ENCODE results near the gene C2orf72. TPM values are rescaled to one million over a fixed set of nuclear protein-coding genes. Genes with fewer than 3 reads are reported as not detected.

C2orf72 gene
- total and polyA plus RNA-seq, 2 donors (not counting 3 experiments of a cell fraction or from before 2014, with no cell fraction given), result 0.01 to 0.11 TPM

GRCh38 chr2:231094736-231095346, 57.5 kb downstream of the C2orf72 start:
- intact Hi-C loops (cut with micrococcal nuclease), result no loop called here
- DNase-seq (ENCODE audit: low read depth, low spot score) (no peak), FAIRE-seq (no peak)
- H3K4me3 ChIP-seq (replicated peaks in 1 of 3; ENCODE audit: insufficient read depth in 1 of 3, low read depth in 1 of 3, low read length in 3 of 3), result no peak overlapping the region
- no peak overlapping the region for H3K4me2 ChIP-seq (ENCODE audit: insufficient read depth, low read length)
- CTCF ChIA-PET, result interaction anchor here (1.1 to 2.2 kb wide), 3 partner anchors 9 to 97 kb away, joined by 3 to 8 read pairs (median 6); no protein-coding TSS in a partner anchor
- POLR2A ChIA-PET, result no interaction called here
- peaks cover 4% of the 10 kb centered on the region for H3K79me2 ChIP-seq (ENCODE audit: control insufficient read depth, insufficient read depth, low read length)
- no peak overlapping the region for H3K27ac ChIP-seq (ENCODE audit: insufficient read depth, low read depth, low read length)
- no peaks in the 10 kb centered on the region for H4K20me1 ChIP-seq (replicated peaks; ENCODE audit: control insufficient read depth, extremely low read depth, insufficient read depth, low read length)
- H3K36me3 ChIP-seq (ENCODE audit: control insufficient read depth in 2 of 2, extremely low read depth in 1 of 2, insufficient read depth in 2 of 2, low read length in 2 of 2), result peaks cover 6 to 10% of the 10 kb centered on the region in 2 experiments
- dilution Hi-C loops (cut with MboI; ENCODE audit: extremely low pct_ligation_motif_present, low sequenced_read_pairs), result loop anchor here (25.0 kb wide), 1 partner anchor 367 kb away; the partner anchor contains the start of gene NCL
- H3K4me1 ChIP-seq (ENCODE audit: control insufficient read depth, extremely low read depth, insufficient read depth, low read length), result no peaks in the 10 kb centered on the region
- no peak overlapping the region for H3K9ac ChIP-seq (replicated peaks; ENCODE audit: extremely low read depth, insufficient read depth, low read length)
- no TSS peak for BruUV-seq (replicated peaks)
- H3K9me3 ChIP-seq (replicated peaks; ENCODE audit: control insufficient read depth, insufficient read depth, low read length), result no peaks in the 10 kb centered on the region
- H2AFZ ChIP-seq (ENCODE audit: low read depth, low read length), result no peak overlapping the region
- TF ChIP-seq JUN (IDR thresholded peaks at IDR 0.05; ENCODE audit: borderline replicate concordance, insufficient read depth, insufficient read length, low read depth) (no peak), MYC (IDR thresholded peaks at IDR 0.05; ENCODE audit: low read depth, low read length) (no peak), POLR2A (IDR thresholded peaks at IDR 0.05; ENCODE audit: low read depth, low read length) (no peak), GATA2 (IDR thresholded peaks at IDR 0.05; ENCODE audit: insufficient read depth, insufficient read length, low read depth, low read length) (no peak), EZH2 (IDR thresholded peaks at IDR 0.05; ENCODE audit: borderline replicate concordance, low read depth, low read length, severe bottlenecking) (no peak), FOS (IDR thresholded peaks at IDR 0.05; ENCODE audit: borderline replicate concordance, insufficient read depth, low read length) (no peak), MAX (IDR thresholded peaks at IDR 0.05; ENCODE audit: insufficient read depth, insufficient read length) (no peak), POLR2AphosphoS5 (IDR thresholded peaks at IDR 0.05; ENCODE audit: insufficient read depth, low read depth, low read length) (no peak), CTCF (IDR thresholded peaks at IDR 0.05; ENCODE audit: extremely low read depth in 1 of 2, insufficient read depth in 1 of 2, low read depth in 1 of 2, low read length in 2 of 2) (no peak)
- H3K27me3 ChIP-seq (ENCODE audit: control insufficient read depth in 2 of 2, insufficient read depth in 2 of 2, low read length in 2 of 2), result no peaks in the 10 kb centered on the region
- H3K9me1 ChIP-seq (replicated peaks; ENCODE audit: control insufficient read depth, extremely low read depth, insufficient read depth, low read length), result no peaks in the 10 kb centered on the region

Other genes starting within 250 kb of the C2orf72 start
- gene ITM2C, start 172.6 kb upstream of the C2orf72 start, total RNA-seq, result 8.4 and 12.0 TPM in 2 replicates
- gene ITM2C, start 172.6 kb upstream of the C2orf72 start, polyA plus RNA-seq, result 12.1 and 14.0 TPM in 2 replicates
- gene GPR55, start 112.3 kb upstream of the C2orf72 start, total RNA-seq, result not detected in 2 replicates
- gene GPR55, start 112.3 kb upstream of the C2orf72 start, polyA plus RNA-seq, result not detected in 2 replicates
- not detected in 2 replicates for gene SPATA3, start 41.4 kb upstream of the C2orf72 start, total RNA-seq
- not detected in 2 replicates for gene SPATA3, start 41.4 kb upstream of the C2orf72 start, polyA plus RNA-seq
- 156 and 163 TPM in 2 replicates for gene PSMD1, start 19.3 kb downstream of the C2orf72 start, total RNA-seq
- 209 and 249 TPM in 2 replicates for gene PSMD1, start 19.3 kb downstream of the C2orf72 start, polyA plus RNA-seq
- gene HTR2B, start 87.5 kb downstream of the C2orf72 start, total RNA-seq, result 0.55 and 0.93 TPM in 2 replicates
- gene HTR2B, start 87.5 kb downstream of the C2orf72 start, polyA plus RNA-seq, result 0.84 and 0.88 TPM in 2 replicates
- 19.3 and 24.2 TPM in 2 replicates for gene ARMC9, start 161.1 kb downstream of the C2orf72 start, total RNA-seq
- gene ARMC9, start 161.1 kb downstream of the C2orf72 start, polyA plus RNA-seq, result 13.7 and 16.4 TPM in 2 replicates

Data from endothelial cell of umbilical vein (primary cell).